NB4 (cell line): ENCODE measurements around the gene STK32B.

Source experiments
- MAX ChIP-seq: IDR thresholded peaks from 2 replicates; pipeline ENCODE4 v1.6.1; 2011; ENCODE audit warnings: low read depth, low read length
- MYC ChIP-seq: IDR thresholded peaks from 2 replicates; pipeline ENCODE4 v1.6.1; 2011; ENCODE audit warnings: low read depth, low read length
- POLR2A ChIP-seq: IDR thresholded peaks from 2 replicates; pipeline ENCODE4 v1.6.1; 2011; ENCODE audit warnings: mild to moderate bottlenecking; ENCODE audit not compliant: insufficient read length; ENCODE audit errors: extremely low read depth
- TF ChIP-seq, protein P1 (sequence below): IDR thresholded peaks from one replicate; pipeline ENCODE4 v1.5.1; 2012; ENCODE audit warnings: low read depth, low read length

DNA sequence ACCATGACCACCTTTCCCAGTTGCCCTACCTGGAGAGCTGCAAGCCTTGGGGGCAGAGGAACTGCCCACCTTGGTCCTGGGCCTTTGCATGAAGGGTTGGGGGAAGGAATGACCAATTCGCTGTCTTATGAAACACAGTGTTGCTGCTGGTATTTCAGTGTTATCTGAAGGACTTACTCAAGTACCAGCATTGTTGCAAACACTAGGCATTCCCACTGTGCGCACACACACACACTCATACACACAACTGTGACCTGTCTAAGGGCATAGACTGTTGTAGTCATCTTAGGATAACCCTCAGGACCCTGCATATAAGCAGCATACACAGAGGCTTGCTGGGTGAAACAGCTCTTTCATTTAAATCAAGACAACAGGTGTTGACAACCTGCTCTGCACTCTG, 446.2 kb downstream of the STK32B start:
- no peak for TF ChIP-seq POLR2A
- TF ChIP-seq, protein P1, sequence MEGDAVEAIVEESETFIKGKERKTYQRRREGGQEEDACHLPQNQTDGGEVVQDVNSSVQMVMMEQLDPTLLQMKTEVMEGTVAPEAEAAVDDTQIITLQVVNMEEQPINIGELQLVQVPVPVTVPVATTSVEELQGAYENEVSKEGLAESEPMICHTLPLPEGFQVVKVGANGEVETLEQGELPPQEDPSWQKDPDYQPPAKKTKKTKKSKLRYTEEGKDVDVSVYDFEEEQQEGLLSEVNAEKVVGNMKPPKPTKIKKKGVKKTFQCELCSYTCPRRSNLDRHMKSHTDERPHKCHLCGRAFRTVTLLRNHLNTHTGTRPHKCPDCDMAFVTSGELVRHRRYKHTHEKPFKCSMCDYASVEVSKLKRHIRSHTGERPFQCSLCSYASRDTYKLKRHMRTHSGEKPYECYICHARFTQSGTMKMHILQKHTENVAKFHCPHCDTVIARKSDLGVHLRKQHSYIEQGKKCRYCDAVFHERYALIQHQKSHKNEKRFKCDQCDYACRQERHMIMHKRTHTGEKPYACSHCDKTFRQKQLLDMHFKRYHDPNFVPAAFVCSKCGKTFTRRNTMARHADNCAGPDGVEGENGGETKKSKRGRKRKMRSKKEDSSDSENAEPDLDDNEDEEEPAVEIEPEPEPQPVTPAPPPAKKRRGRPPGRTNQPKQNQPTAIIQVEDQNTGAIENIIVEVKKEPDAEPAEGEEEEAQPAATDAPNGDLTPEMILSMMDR: no peak
- TF ChIP-seq MYC: no peak
- no peak for TF ChIP-seq MAX
